GM12878 (cell line): ENCODE measurements around the gene CDK5RAP1. TPM values are rescaled to one million over a fixed set of nuclear protein-coding genes. Genes with fewer than 3 reads are reported as not detected.

Source experiments
- ATAC-seq: fragments of 200-7000 bp; cut with Tn5 transposase; 3 replicates; pipeline ENCODE4 v1.9.1; 2020; ENCODE audit warnings: mild to moderate bottlenecking, moderate library complexity
- BruUV-seq: library from RNA; stranded (reverse); fragments of 400-500 nt; replicated peaks from 2 replicates; lab custom pipeline; 2021; lab: Mats Ljungman, UMichigan
- CTCF ChIA-PET: fragments of 300-600 bp; sonication (Branson Sonifier 250); formaldehyde crosslinking; extraction: SDS; loops from one replicate; lab custom pipeline; 2021; ENCODE audit warnings: inconsistent platforms; lab: Yijun Ruan, JAX
- POLR2A ChIA-PET: fragments of 350-600 bp; formaldehyde crosslinking; extraction: SDS; loops from one replicate; lab custom pipeline; 2021; ENCODE audit warnings: inconsistent platforms; lab: Charles Lee
- RAD21 ChIA-PET: fragments of 300-600 bp; sonication (Branson Sonifier 250); formaldehyde crosslinking; loops from one replicate; lab custom pipeline; 2023; ENCODE audit warnings: antibody characterized with exemption; ENCODE audit not compliant: unreplicated experiment; lab: Charles Lee
- SMC1A ChIA-PET: fragments of 300-600 bp; sonication (Branson Sonifier 250); formaldehyde crosslinking; loops from one replicate; lab custom pipeline; 2023; ENCODE audit not compliant: unreplicated experiment, uncharacterized antibody; lab: Charles Lee
- DNase-seq: peaks from one replicate; pipeline ENCODE4 v3.0.0-alpha.2; 2011; ENCODE audit warnings: low read depth, low spot score
- FAIRE-seq: peaks from 3 replicates; lab custom pipeline; 2011; peaks lifted over from hg19 to GRCh38; lab: Jason Lieb, UNC
- H2AFZ ChIP-seq: 2 replicates; pipeline ENCODE4 v1.6.0; 2011; ENCODE audit warnings: low read depth, low read length, control low read depth; ENCODE audit not compliant: control insufficient read depth
- H3K27ac ChIP-seq: 2 replicates; pipeline ENCODE4 v1.5.1; 2011; ENCODE audit warnings: control low read depth; ENCODE audit not compliant: control insufficient read depth, insufficient read depth
- H3K27me3 ChIP-seq, 2 experiments: replicated peaks in 1 of 2; 2 replicates each; pipeline versions ENCODE4 v1.6.0 to v1.6.1; 2011; ENCODE audit warnings: low read length in 1 of 2; ENCODE audit not compliant: control insufficient read depth in 2 of 2, insufficient read depth in 2 of 2
- H3K36me3 ChIP-seq, 2 experiments: 2 replicates each; pipeline ENCODE4 v1.5.1; 2011; ENCODE audit warnings: low read length in 1 of 2; ENCODE audit not compliant: control insufficient read depth in 2 of 2, insufficient read depth in 2 of 2
- H3K4me1 ChIP-seq: 2 replicates; pipeline ENCODE4 v1.6.1; 2011; ENCODE audit warnings: mild to moderate bottlenecking, low read length, moderate library complexity, mixed read lengths; ENCODE audit not compliant: control insufficient read depth, insufficient read depth
- H3K4me2 ChIP-seq: 2 replicates; pipeline ENCODE4 v1.6.0; 2011; ENCODE audit warnings: control low read depth; ENCODE audit not compliant: control insufficient read depth, insufficient read depth
- H3K4me3 ChIP-seq: fragments of 200-600 bp; sonication (generic); 2 replicates; pipeline ENCODE4 v1.5.1; 2016
- H3K79me2 ChIP-seq: 2 replicates; pipeline ENCODE4 v1.6.0; 2011; ENCODE audit warnings: low read length; ENCODE audit not compliant: control insufficient read depth, insufficient read depth
- H3K9ac ChIP-seq: 2 replicates; pipeline ENCODE4 v1.8.0; 2011; ENCODE audit warnings: low read length, control low read depth, mixed read lengths; ENCODE audit not compliant: control insufficient read depth, insufficient read depth
- H3K9me3 ChIP-seq: replicated peaks from 3 replicates; pipeline ENCODE4 v1.5.1; 2011; ENCODE audit warnings: mild to moderate bottlenecking, low read length; ENCODE audit not compliant: control insufficient read depth, insufficient read depth
- H4K20me1 ChIP-seq: 2 replicates; pipeline ENCODE4 v1.6.0; 2011; ENCODE audit not compliant: control insufficient read depth, insufficient read depth
- ESRRA ChIP-seq: IDR thresholded peaks from 2 replicates; pipeline ENCODE4 v1.6.1; 2012; ENCODE audit warnings: mild to moderate bottlenecking, low read length, improper control_type of control experiment
- IKZF1 ChIP-seq: fragments of 450-650 bp; conservative IDR thresholded peaks from 2 replicates; pipeline ENCODE4 v1.6.1; 2017; ENCODE audit warnings: antibody characterized with exemption, mild to moderate bottlenecking
- KAT2A ChIP-seq: conservative IDR thresholded peaks from 2 replicates; pipeline ENCODE4 v1.6.1; 2011; ENCODE audit warnings: low read depth, low read length; ENCODE audit not compliant: control insufficient read depth
- MYC ChIP-seq: IDR thresholded peaks from 2 replicates; pipeline ENCODE4 v1.6.1; 2011; ENCODE audit warnings: mild to moderate bottlenecking, low read length, moderate library complexity, inconsistent platforms; ENCODE audit not compliant: insufficient read depth, insufficient replicate concordance, insufficient read length, severe bottlenecking
- RAD51 ChIP-seq: fragments of 450-650 bp; IDR thresholded peaks from 2 replicates; pipeline ENCODE4 v1.6.1; 2016; ENCODE audit warnings: moderate library complexity, mild to moderate bottlenecking, inconsistent platforms
- SIN3A ChIP-seq: IDR thresholded peaks from 2 replicates; pipeline ENCODE4 v1.6.1; 2012; ENCODE audit warnings: low read depth, low read length, improper control_type of control experiment
- SREBF2 ChIP-seq: IDR thresholded peaks from 2 replicates; pipeline ENCODE4 v1.6.1; 2012; ENCODE audit warnings: mild to moderate bottlenecking, low read length
- TCF7 ChIP-seq: IDR thresholded peaks from 2 replicates; pipeline ENCODE4 v1.6.1; 2014; ENCODE audit warnings: antibody characterized with exemption, borderline replicate concordance
- ZNF217 ChIP-seq: fragments of 450-650 bp; IDR thresholded peaks from 2 replicates; pipeline ENCODE4 v1.6.1; 2017; ENCODE audit warnings: antibody characterized with exemption, mild to moderate bottlenecking
- WGBS: methylation state at CpG from one replicate; pipeline ENCODE4 v1.1.6; 2016; ENCODE audit warnings: low lambda C conversion rate; ENCODE audit not compliant: insufficient replicate concordance, insufficient coverage; ENCODE audit errors: missing lambda C conversion rate; 5-methylcytosine and 5-hydroxymethylcytosine counted together
- in situ Hi-C: fragments of 300-500 bp; cut with MboI; formaldehyde crosslinking; loops from 9 replicates; pipeline ENCODE4 v1.14.3; 2018; ENCODE audit warnings: mixed read lengths
- intact Hi-C: fragments of 100-400 bp; cut with micrococcal nuclease; formaldehyde crosslinking; loops from one replicate; pipeline ENCODE4 v1.14.2; 2022; ENCODE audit not compliant: unreplicated experiment
- polyA plus RNA-seq, 11 experiments: library from polyadenylated mRNA; depleted of rRNA in 4 of 11; unstranded in 6 of 11; stranded (reverse) in 5 of 11; fragments of >200 nt; fragmentation: Nextera tagmentation in 4 of 11; fragmentation: Illumina TruSeq in 1 of 11; extraction: Ambion mirVana in 4 of 11; extraction: Trizol in 1 of 11; gene quantifications; 1 replicate in 1 of 11; 2 replicates in 10 of 11; pipeline versions ENCODE4 v1.2.1 to v1.2.3, GENCODE V29; 2011 to 2016; ENCODE audit warnings: inconsistent platforms in 2 of 11, missing spikeins in 2 of 11, low read depth in 1 of 11
- total RNA-seq, 4 experiments: library from RNA; depleted of rRNA in 3 of 4; stranded (reverse); fragments of >200 nt in 3 of 4; fragmentation: Illumina TruSeq in 1 of 4; extraction: Trizol in 1 of 4; gene quantifications; 2 replicates each; pipeline versions ENCODE4 v1.2.1 to v1.2.3, GENCODE V29; 2013 to 2021
- TF ChIP-seq, protein P1 (sequence below): fragments of 450-650 bp; IDR thresholded peaks from 2 replicates; pipeline ENCODE4 v1.6.1; 2017; ENCODE audit warnings: antibody characterized with exemption, mild to moderate bottlenecking, moderate library complexity
- TF ChIP-seq, protein P2 (sequence below): fragments of 450-650 bp; IDR thresholded peaks from 2 replicates; pipeline ENCODE4 v1.6.1; 2018; ENCODE audit warnings: mild to moderate bottlenecking, low read depth, moderate library complexity; ENCODE audit not compliant: partially characterized antibody
- TF ChIP-seq, protein P3 (sequence below), 3 experiments: IDR thresholded peaks in 2 of 3; conservative IDR thresholded peaks in 1 of 3; 2 replicates each; pipeline ENCODE4 v1.5.1; 2011; ENCODE audit warnings: low read depth in 3 of 3, low read length in 3 of 3, mild to moderate bottlenecking in 3 of 3, control low read depth in 2 of 3, moderate library complexity in 2 of 3, inconsistent platforms in 1 of 3, mixed read lengths in 1 of 3; ENCODE audit not compliant: control insufficient read depth in 2 of 3, insufficient read depth in 1 of 3; ENCODE audit errors: extremely low read depth in 1 of 3

Gene CDK5RAP1
- total and polyA plus RNA-seq, 10 of the 15 experiments (the other 5 are each of a cell fraction or from before 2014, with no cell fraction given) = 30.4 to 67.6 (median 38.8) TPM

DNA sequence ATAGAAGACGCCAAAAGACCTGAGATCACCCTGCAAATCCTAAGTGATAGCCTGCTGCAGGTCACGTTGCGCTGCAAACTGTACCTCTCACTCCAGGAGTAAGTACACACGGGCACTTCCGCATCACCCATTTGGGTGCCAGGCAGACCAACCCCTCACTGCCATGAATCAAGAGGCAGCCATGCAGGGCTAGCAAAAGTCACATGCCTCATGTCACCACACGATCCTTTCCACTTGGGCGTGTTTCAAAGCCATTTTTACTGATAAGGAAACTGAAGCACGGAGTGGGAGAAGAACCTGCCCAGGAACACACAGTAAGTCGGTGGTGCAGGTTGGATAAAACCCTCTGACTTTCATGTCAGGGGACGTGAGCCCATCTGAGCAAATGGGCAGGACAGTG is 81.3 kb downstream of the CDK5RAP1 start (continued):
- TF ChIP-seq, protein P1, sequence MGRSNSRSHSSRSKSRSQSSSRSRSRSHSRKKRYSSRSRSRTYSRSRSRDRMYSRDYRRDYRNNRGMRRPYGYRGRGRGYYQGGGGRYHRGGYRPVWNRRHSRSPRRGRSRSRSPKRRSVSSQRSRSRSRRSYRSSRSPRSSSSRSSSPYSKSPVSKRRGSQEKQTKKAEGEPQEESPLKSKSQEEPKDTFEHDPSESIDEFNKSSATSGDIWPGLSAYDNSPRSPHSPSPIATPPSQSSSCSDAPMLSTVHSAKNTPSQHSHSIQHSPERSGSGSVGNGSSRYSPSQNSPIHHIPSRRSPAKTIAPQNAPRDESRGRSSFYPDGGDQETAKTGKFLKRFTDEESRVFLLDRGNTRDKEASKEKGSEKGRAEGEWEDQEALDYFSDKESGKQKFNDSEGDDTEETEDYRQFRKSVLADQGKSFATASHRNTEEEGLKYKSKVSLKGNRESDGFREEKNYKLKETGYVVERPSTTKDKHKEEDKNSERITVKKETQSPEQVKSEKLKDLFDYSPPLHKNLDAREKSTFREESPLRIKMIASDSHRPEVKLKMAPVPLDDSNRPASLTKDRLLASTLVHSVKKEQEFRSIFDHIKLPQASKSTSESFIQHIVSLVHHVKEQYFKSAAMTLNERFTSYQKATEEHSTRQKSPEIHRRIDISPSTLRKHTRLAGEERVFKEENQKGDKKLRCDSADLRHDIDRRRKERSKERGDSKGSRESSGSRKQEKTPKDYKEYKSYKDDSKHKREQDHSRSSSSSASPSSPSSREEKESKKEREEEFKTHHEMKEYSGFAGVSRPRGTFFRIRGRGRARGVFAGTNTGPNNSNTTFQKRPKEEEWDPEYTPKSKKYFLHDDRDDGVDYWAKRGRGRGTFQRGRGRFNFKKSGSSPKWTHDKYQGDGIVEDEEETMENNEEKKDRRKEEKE = no peak
- TF ChIP-seq ESRRA (no peak), IKZF1 (no peak)
- TF ChIP-seq, all 136 proteins: peak for 0

DNA sequence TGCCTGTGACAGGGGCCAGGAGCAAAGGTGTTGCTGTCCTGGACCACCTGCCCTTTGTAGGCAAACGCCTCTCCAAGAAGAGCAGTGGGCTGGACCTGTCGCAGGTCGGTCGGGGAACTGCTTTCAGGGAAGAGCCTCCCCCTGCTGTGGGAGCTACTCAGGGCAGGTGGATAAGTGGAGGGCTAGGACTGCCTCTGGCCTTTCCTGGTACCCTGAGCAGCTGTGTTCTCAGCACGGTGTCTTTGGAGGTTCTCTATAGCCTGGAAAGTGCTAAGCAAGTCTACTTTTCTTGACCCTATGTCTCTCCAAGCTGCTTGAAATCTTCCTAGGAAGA is 83.3 kb downstream of the CDK5RAP1 start:
- Histone ChIP-seq H3K27ac (no peak overlapping the region), H3K4me2 (no peak overlapping the region), H3K36me3 (no peaks in the 10 kb centered on the region), H3K9ac (no peak overlapping the region), H3K4me3 (no peak overlapping the region), H3K79me2 (no peaks in the 10 kb centered on the region), H2AFZ (no peak overlapping the region), H4K20me1 (no peaks in the 10 kb centered on the region), H3K27me3 (peaks cover 6 to 8% of the 10 kb centered on the region in 2 experiments; a peak in 3 of 4 replicates), H3K9me3 (no peaks in the 10 kb centered on the region), H3K4me1 (no peaks in the 10 kb centered on the region)
- intact Hi-C loops = no loop called here
- no TSS peak for BruUV-seq
- no peak for ATAC-seq
- WGBS = 59% methylated on average over 5 of the region's 5 CpGs
- in situ Hi-C loops = no loop called here
- SMC1A ChIA-PET = no interaction called here
- no peak for DNase-seq
- POLR2A ChIA-PET = no interaction called here
- RAD21 ChIA-PET = no interaction called here
- CTCF ChIA-PET = no interaction called here
- no peak for FAIRE-seq
- TF ChIP-seq RAD51 = no peak
- no peak for TF ChIP-seq KAT2A
- no peak for TF ChIP-seq ZNF217
- TF ChIP-seq SREBF2 = no peak
- TF ChIP-seq, protein P2, sequence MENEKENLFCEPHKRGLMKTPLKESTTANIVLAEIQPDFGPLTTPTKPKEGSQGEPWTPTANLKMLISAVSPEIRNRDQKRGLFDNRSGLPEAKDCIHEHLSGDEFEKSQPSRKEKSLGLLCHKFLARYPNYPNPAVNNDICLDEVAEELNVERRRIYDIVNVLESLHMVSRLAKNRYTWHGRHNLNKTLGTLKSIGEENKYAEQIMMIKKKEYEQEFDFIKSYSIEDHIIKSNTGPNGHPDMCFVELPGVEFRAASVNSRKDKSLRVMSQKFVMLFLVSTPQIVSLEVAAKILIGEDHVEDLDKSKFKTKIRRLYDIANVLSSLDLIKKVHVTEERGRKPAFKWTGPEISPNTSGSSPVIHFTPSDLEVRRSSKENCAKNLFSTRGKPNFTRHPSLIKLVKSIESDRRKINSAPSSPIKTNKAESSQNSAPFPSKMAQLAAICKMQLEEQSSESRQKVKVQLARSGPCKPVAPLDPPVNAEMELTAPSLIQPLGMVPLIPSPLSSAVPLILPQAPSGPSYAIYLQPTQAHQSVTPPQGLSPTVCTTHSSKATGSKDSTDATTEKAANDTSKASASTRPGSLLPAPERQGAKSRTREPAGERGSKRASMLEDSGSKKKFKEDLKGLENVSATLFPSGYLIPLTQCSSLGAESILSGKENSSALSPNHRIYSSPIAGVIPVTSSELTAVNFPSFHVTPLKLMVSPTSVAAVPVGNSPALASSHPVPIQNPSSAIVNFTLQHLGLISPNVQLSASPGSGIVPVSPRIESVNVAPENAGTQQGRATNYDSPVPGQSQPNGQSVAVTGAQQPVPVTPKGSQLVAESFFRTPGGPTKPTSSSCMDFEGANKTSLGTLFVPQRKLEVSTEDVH = no peak
- no peak for TF ChIP-seq SIN3A
- TF ChIP-seq TCF7 = no peak
- TF ChIP-seq MYC = no peak
- TF ChIP-seq, protein P3, sequence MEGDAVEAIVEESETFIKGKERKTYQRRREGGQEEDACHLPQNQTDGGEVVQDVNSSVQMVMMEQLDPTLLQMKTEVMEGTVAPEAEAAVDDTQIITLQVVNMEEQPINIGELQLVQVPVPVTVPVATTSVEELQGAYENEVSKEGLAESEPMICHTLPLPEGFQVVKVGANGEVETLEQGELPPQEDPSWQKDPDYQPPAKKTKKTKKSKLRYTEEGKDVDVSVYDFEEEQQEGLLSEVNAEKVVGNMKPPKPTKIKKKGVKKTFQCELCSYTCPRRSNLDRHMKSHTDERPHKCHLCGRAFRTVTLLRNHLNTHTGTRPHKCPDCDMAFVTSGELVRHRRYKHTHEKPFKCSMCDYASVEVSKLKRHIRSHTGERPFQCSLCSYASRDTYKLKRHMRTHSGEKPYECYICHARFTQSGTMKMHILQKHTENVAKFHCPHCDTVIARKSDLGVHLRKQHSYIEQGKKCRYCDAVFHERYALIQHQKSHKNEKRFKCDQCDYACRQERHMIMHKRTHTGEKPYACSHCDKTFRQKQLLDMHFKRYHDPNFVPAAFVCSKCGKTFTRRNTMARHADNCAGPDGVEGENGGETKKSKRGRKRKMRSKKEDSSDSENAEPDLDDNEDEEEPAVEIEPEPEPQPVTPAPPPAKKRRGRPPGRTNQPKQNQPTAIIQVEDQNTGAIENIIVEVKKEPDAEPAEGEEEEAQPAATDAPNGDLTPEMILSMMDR (IDR thresholded peaks at IDR 0.05 in 2 of 3, conservative IDR thresholded peaks at IDR 0.05 in 1 of 3; ENCODE audit: control insufficient read depth in 2 of 3, extremely low read depth in 1 of 3, insufficient read depth in 1 of 3, low read depth in 3 of 3, low read length in 3 of 3) = no peak
